K562 (cell line): ENCODE data around the gene CCDC106. TPM values are rescaled to one million over a fixed set of nuclear protein-coding genes. Genes with fewer than 3 reads are reported as not detected.

Experiments
- CGGBP1 ChIP-seq: fragments of 250-450 bp; sonication (Bioruptor Pico); IDR thresholded peaks from 2 replicates; pipeline ENCODE4 v1.9.0; 2021; ENCODE audit warnings: mild to moderate bottlenecking
- CHD2 ChIP-seq: IDR thresholded peaks from 2 replicates; pipeline ENCODE4 v1.6.1; 2011; ENCODE audit warnings: low read depth, low read length
- CTCFL ChIP-seq: IDR thresholded peaks from 2 replicates; pipeline ENCODE4 v1.6.1; 2011; ENCODE audit warnings: borderline replicate concordance, low read depth, mild to moderate bottlenecking, moderate library complexity, low read length; ENCODE audit not compliant: insufficient read depth, poor library complexity, severe bottlenecking
- DLX4 ChIP-seq: fragments of 250-450 bp; sonication (Bioruptor Pico); IDR thresholded peaks from 2 replicates; pipeline ENCODE4 v1.6.1; 2021; ENCODE audit warnings: mild to moderate bottlenecking
- E4F1 ChIP-seq: fragments of 250-450 bp; sonication (Bioruptor Pico); IDR thresholded peaks from 2 replicates; pipeline ENCODE4 v1.5.0; 2021; ENCODE audit warnings: mild to moderate bottlenecking, borderline replicate concordance
- FOXM1 ChIP-seq, 2 experiments: fragments of 450-650 bp in 1 of 2; sonication (generic) in 1 of 2; formaldehyde crosslinking in 1 of 2; IDR thresholded peaks; 2 replicates each; pipeline versions ENCODE4 v1.6.1 to v1.9.0; 2017 to 2022; ENCODE audit warnings: low read depth in 2 of 2, mild to moderate bottlenecking in 2 of 2, missing genetic modification reagents in 1 of 2, moderate library complexity in 1 of 2
- HINFP ChIP-seq: fragments of 450-650 bp; conservative IDR thresholded peaks from 2 replicates; pipeline ENCODE4 v1.6.1; 2016; ENCODE audit warnings: missing genetic modification characterization, low read depth, mild to moderate bottlenecking, control low read depth, missing compliant biosample characterization
- ILF3 ChIP-seq: fragments of 450-650 bp; IDR thresholded peaks from 2 replicates; pipeline ENCODE4 v1.6.1; 2018; ENCODE audit warnings: antibody characterized with exemption, mild to moderate bottlenecking, moderate library complexity, borderline replicate concordance
- MBD1 ChIP-seq: fragments of 250-450 bp; sonication (Bioruptor Pico); IDR thresholded peaks from 2 replicates; pipeline ENCODE4 v1.8.0; 2022; ENCODE audit warnings: inconsistent platforms
- PHF21A ChIP-seq: fragments of 450-650 bp; IDR thresholded peaks from 2 replicates; pipeline ENCODE4 v1.6.1; 2017; ENCODE audit warnings: low read depth, borderline replicate concordance
- PREB ChIP-seq: sonication (generic); formaldehyde crosslinking; IDR thresholded peaks from 2 replicates; pipeline ENCODE4 v1.8.1; 2023; ENCODE audit warnings: mild to moderate bottlenecking, missing genetic modification reagents
- PTRF ChIP-seq: fragments of 450-650 bp; IDR thresholded peaks from 2 replicates; pipeline ENCODE4 v1.6.1; 2016; ENCODE audit warnings: mild to moderate bottlenecking, missing genetic modification characterization, missing compliant biosample characterization
- RFX7 ChIP-seq: fragments of 250-450 bp; sonication (Bioruptor Pico); IDR thresholded peaks from 2 replicates; pipeline ENCODE4 v1.5.1; 2021; ENCODE audit warnings: mild to moderate bottlenecking
- TEAD1 ChIP-seq, 2 experiments: fragments of 450-650 bp in 1 of 2; sonication (generic) in 1 of 2; formaldehyde crosslinking; IDR thresholded peaks; 2 replicates each; pipeline versions ENCODE4 v1.4.0 to v1.8.0; 2020 to 2022; ENCODE audit warnings: mild to moderate bottlenecking in 2 of 2, missing genetic modification reagents in 1 of 2
- ZFP1 ChIP-seq: fragments of 450-650 bp; formaldehyde crosslinking; IDR thresholded peaks from 2 replicates; pipeline ENCODE4 v1.4.0; 2020; ENCODE audit warnings: mild to moderate bottlenecking, mixed read lengths
- ZNF780A ChIP-seq: fragments of 250-450 bp; sonication (Bioruptor Pico); IDR thresholded peaks from 2 replicates; pipeline ENCODE4 v1.5.0; 2021; ENCODE audit warnings: mild to moderate bottlenecking
- polyA plus RNA-seq, 8 experiments: library from polyadenylated mRNA; depleted of rRNA in 4 of 8; stranded (reverse) in 5 of 8; unstranded in 3 of 8; fragments of >200 nt; fragmentation: Nextera tagmentation in 2 of 8; fragmentation: Illumina TruSeq in 1 of 8; extraction: Ambion mirVana in 2 of 8; extraction: Trizol in 1 of 8; gene quantifications; 2 replicates each; pipeline versions ENCODE4 v1.2.1 to v1.2.3, GENCODE V29; 2011 to 2014; ENCODE audit warnings: inconsistent platforms in 1 of 8, missing spikeins in 1 of 8
- total RNA-seq, 7 experiments: library from RNA; depleted of rRNA in 6 of 7; stranded (reverse); fragments of >200 nt in 6 of 7; fragmentation: Illumina TruSeq in 2 of 7; extraction: Trizol in 2 of 7; gene quantifications; 2 replicates each; pipeline versions ENCODE4 v1.2.1 to v1.2.3, GENCODE V29; 2011 to 2021; ENCODE audit warnings: low replicate concordance in 1 of 7

The CCDC106 gene
- total and polyA plus RNA-seq, 9 of the 15 experiments (the other 6 are each of a cell fraction or from before 2014, with no cell fraction given) = 0.10 to 27.5 (median 15.0) TPM; not detected in 1

- TF ChIP-seq HINFP (tag) = no peak
- no peak for TF ChIP-seq E4F1
- no peak for TF ChIP-seq CTCFL
- TF ChIP-seq CHD2 = 0 out of 2 replicates have a peak, but pooled peaks have one; percentile 12
- no peak for TF ChIP-seq ILF3
- TF ChIP-seq CGGBP1 (CRISPR knock-in tag) = no peak; the same call in 1 of the 2 replicates
- no peak for TF ChIP-seq FOXM1 (IDR thresholded peaks at IDR 0.05; ENCODE audit: low read depth)
- no peak for TF ChIP-seq FOXM1 (CRISPR knock-in tag; IDR thresholded peaks at IDR 0.05; ENCODE audit: low read depth)
- 0 out of 2 replicates have a peak, but pooled peaks have one; percentile 13 for TF ChIP-seq ZNF780A (CRISPR knock-in tag)
- TF ChIP-seq ZFP1 (CRISPR knock-in tag) = no peak; the same call in 1 of the 2 replicates
- TF ChIP-seq TEAD1 (CRISPR knock-in tag; IDR thresholded peaks at IDR 0.05) = peak in 1 of 2 experiments; percentile 70; a peak in 2 of 4 replicates
- TF ChIP-seq DLX4 (CRISPR knock-in tag) = no peak
- TF ChIP-seq RFX7 (CRISPR knock-in tag) = no peak
- no peak for TF ChIP-seq PTRF (tag)
- TF ChIP-seq PHF21A = no peak
- no peak for TF ChIP-seq PREB (CRISPR knock-in tag)
- TF ChIP-seq MBD1 = no peak
Measured at GRCh38 chr19:55654868-55655647, 7.0 kb downstream of the CCDC106 start, which contains the start of gene U2AF2 (continued).
